Hypothalamus (tissue), 51 donors: ENCODE measurements around the gene HSD3B7.

Experiments
- DNase-seq, 51 donors: peaks; one replicate each; lab custom pipeline; 2025; lab: John Stamatoyannopoulos, UW

The HSD3B7 gene

GRCh38 chr16:30956601-30957455 is 28.2 kb upstream of the HSD3B7 start:
- DNase-seq, result peak in 45 of 51 donors; percentile 24 to 92 (median 71)

DNA sequence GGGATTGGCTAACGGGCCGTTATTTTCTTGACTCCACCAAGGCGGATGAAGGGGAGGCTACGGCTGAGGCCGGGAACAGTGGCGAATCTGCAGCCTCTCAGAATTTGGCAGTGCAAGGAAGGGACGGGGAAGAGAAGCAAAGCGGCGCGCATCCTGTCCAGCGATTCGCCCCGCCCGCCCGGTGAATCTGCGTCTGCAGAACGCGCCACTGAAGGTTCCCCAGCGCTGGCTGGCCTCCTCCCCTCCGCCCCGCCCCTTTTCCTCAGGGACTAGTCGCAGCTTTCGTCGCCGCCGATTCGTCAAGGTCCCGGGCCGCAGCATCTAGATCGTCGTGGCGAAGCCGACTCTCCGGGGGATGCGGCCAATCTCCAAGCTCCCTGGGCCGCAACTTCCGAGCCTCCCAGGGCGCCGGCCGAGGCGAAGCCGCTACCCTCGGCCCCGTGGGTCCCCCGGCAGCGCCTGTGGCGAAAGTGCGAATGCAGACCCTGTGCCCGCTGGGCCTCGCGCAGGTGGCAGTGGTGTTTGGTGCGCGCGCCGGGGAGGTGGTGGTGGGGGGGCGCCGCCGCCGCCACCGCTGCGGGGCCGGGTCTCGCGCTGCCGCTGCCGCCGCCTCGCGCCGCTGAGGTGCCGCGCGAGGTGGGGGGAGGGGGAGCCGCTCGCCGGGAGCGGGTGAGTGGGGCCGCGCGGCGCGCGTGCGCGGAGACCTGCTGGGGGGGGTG is 27.4 kb upstream of the HSD3B7 start, which contains the start of gene SETD1A:
TSS of gene SETD1A (plus strand) at position 299 of the 719 bp plus-strand sequence. CDS start 978 bp downstream, outside the sequence.
- DNase-seq, result peak; percentile 72 to 98 (median 93)

DNA sequence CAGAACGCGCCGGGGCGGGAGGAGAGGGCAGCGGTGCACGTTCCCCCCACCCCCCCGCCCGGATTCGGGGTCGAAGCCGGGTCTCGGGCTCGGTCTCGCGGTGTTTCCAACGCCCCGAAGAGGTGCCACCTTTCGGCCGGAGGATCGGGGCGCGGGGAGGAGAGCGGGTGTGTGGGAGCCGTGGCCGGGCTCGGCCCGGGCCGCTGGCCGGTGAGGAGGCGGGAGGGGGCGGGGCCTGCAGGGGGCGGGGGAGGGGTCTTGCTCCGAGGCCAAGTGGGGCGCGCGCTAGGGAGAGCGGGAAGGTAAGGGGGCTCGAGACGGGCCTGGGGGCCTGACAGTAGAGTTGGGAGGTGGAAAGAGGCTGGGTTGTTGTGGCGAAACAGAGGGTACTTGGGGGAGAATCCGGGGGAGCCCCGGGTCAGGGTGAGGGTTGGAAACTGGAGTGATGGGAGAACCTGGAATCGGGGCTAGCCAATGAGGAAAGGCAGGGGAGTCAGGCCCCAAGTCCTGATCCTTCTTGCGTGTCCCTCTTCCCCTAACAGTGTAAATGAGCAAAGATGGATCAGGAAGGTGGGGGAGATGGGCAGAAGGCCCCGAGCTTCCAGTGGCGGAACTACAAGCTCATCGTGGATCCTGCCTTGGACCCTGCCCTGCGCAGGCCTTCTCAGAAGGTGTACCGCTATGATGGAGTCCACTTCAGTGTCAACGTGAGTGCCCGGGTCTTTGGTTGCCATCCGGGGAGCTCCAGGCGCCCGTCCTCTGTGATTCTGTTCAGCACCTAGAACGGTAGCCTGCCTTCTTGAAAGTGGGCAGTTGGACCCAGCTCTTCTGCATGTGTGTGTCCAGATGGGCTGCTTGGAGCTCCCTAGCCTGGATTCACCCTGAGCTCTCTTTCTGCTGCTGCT is 26.6 kb upstream of the HSD3B7 start:
- peak in 24 of 51 donors; percentile 25 to 76 (median 61) for DNase-seq

- DNase-seq, result no peak
These were observed 23.6 kb upstream of the HSD3B7 start for GRCh38 chr16:30961384-30961783.

DNA sequence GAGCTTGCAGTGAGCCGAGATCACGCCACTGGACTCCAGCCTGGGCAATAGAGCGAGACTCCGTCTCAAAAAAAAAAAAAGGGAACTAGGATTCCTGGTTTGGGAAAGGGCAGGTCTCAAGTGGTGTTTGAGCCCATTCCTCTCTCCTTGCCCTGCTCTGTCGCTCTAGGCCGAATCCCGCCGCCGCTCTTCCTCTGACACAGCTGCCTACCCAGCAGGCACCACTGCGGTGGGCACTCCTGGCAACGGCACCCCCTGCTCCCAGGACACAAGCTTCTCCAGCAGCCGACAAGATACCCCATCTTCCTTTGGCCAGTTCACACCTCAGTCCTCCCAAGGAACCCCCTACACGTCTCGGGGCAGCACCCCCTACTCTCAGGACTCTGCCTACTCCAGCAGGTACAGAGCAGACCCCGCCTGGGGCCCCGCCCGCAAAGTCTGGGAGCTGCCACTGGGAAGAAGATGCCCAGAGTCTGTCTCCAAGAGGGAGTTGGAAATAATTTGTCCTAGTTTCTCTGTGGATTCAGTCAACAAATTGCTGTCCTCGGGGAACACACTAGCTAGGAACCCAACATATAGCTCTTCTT is 21.0 kb upstream of the HSD3B7 start:
- no peak for DNase-seq

- DNase-seq, result no peak
These were observed 20.3 kb upstream of the HSD3B7 start for GRCh38 chr16:30964574-30965226.

DNA sequence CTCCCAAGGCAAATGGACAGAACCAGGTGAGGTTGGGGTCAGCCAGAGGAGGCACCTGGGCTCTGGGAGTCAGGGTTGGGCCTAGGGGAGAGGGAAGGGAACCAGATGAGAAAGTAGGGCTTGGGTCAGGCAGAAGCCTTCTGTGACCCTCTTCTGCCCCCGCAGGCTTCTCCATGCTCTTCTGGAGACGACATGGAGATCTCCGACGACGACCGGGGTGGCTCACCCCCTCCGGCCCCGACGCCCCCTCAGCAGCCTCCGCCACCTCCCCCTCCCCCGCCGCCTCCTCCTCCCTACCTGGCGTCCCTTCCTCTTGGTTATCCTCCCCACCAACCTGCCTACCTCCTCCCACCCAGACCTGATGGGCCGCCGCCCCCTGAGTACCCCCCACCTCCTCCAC is 19.6 kb upstream of the HSD3B7 start:
- no peak for DNase-seq

DNA sequence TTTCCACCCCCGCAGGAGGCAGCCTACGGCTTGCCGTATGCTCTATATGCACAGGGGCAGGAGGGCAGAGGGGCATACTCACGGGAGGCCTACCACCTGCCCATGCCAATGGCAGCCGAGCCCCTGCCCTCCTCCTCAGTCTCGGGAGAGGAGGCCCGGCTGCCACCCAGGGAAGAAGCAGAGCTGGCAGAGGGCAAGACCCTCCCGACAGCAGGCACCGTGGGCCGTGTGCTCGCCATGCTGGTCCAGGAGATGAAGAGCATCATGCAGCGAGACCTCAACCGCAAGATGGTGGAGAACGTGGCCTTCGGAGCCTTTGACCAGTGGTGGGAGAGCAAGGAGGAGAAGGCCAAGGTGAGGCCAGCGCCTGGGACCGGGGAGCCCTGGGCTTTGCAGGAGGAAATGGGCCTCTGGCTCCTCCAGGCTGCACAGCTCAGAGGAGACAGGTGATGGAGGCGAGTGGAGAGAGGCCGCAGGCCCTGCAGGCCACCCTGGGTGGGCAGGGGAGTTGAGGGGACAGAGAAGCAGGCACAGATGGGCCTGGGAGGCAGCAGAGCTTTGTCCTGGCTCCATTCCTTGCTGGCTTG is 18.9 kb upstream of the HSD3B7 start:
- DNase-seq, result no peak

DNA sequence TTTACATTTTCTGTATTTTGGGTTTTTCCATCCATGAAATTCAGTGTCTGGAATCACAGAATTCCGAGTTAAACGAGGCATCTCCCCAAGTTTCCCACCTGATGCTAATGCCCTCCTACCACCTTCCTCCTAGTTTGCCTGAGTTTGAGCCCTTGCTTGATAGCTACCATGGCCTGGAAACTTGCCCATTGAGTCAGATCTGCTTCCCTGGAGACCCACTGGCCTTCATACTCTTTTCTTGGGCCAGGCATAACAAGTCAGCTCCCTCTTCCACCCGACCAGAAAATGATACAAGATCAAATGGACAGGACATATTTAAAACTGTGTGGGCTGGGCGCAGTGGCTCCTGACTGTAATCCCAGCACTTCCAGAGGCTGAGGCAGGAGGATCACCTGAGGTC is 17.2 kb upstream of the HSD3B7 start:
- no peak for DNase-seq

GRCh38 chr16:30969246-30969842 is 15.7 kb upstream of the HSD3B7 start:
- no peak for DNase-seq

DNA sequence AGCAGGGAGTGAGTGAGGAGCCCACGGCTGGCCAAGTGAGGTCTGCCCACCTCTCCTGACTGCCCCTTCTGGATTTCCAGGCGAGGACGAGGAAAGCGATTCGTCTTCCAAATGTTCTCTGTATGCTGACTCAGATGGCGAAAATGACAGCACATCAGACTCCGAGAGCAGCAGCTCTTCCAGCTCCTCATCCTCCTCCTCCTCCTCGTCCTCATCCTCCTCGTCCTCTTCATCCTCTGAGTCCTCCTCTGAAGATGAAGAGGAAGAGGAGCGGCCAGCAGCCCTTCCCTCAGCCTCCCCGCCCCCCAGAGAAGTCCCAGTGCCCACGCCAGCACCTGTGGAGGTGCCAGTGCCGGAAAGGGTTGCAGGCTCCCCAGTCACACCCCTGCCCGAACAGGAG is 13.7 kb upstream of the HSD3B7 start:
- no peak for DNase-seq

DNA sequence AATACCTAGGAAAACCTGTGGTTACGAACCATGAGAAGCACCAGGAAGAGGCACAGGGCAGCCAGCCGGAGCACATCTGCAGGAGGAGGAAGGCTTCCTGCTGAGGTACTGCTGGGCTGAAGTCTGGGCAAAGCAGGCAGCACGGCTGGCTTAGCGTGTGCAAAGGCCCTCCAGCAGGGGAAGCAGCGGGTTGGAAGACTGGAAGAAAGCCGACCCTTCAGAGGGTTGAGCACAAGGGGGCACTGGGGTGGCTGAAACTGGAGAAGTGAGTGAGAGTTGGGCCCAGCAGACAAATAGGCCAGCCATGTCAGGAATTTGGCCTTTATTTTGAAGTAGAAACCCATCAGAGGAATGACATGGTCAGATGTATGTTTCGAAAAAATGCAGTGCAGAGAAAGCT is 12.1 kb upstream of the HSD3B7 start:
- DNase-seq, result no peak

GRCh38 chr16:30974348-30974747 is 10.7 kb upstream of the HSD3B7 start:
- DNase-seq, result no peak

DNA sequence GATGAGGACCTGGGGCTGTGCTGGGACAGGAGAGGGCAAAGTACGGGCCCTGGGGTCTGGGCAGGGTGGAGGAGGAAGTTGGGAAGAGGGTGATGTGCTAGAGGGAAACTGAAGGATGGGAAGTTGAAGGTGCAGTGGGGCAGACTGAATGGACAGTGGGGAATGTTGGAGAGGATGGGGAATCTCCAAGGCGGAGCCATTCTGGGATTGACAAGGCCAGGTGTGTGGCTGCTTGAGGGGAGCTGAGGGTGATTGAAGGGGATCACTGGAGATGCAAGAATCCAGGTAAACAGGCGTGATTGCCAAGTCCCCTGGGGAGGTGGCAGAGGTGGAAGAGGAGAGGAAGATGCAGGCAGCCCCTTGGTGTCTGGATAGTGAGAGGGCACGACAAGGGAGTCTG is 8.5 kb upstream of the HSD3B7 start:
- no peak for DNase-seq

GRCh38 chr16:30977502-30977901 is 7.5 kb upstream of the HSD3B7 start:
- DNase-seq, result no peak

GRCh38 chr16:30979170-30980022 is 5.6 kb upstream of the HSD3B7 start:
- DNase-seq, result no peak

- no peak for DNase-seq
These were observed 5.0 kb upstream of the HSD3B7 start for GRCh38 chr16:30980023-30980371.

- DNase-seq, result no peak
These were observed 4.6 kb upstream of the HSD3B7 start for GRCh38 chr16:30980434-30980833.
